SK-N-SH (cell line): ENCODE data around the gene BORCS6. TPM values are rescaled to one million over a fixed set of nuclear protein-coding genes. Genes with fewer than 3 reads are reported as not detected.

Experiments used
- CTCF ChIA-PET: fragments of 300-600, 350-600 bp; formaldehyde crosslinking; extraction: SDS; loops from one replicate; lab custom pipeline; 2021; lab: Yijun Ruan, JAX
- POLR2A ChIA-PET: fragments of 350-600 bp; sonication (Branson Sonifier 250); formaldehyde crosslinking; extraction: SDS; loops from one replicate; lab custom pipeline; 2020; ENCODE audit warnings: antibody characterized with exemption, inconsistent platforms; lab: Yijun Ruan, JAX
- DNase-seq: peaks from one replicate; pipeline ENCODE4 v3.0.0; 2012
- H2AFZ ChIP-seq: fragments of 200-600 bp; sonication (generic); 2 replicates; pipeline ENCODE4 v1.8.1; 2016; ENCODE audit warnings: antibody characterized with exemption, mild to moderate bottlenecking, low read depth
- H3F3A ChIP-seq: fragments of 200-600 bp; sonication (generic); replicated peaks from 2 replicates; pipeline ENCODE3; 2016; ENCODE audit warnings: antibody characterized with exemption, mild to moderate bottlenecking; ENCODE audit not compliant: insufficient read depth
- H3K27ac ChIP-seq, 2 experiments: fragments of 200-500 bp in 1 of 2; fragments of 200-600 bp in 1 of 2; sonication (Bioruptor generic) in 1 of 2; sonication (generic), shearing (Covaris generic) in 1 of 2; 2 replicates each; pipeline versions ENCODE4 v1.5.1 to v1.6.1; 2014 to 2016; ENCODE audit warnings: low read depth in 2 of 2, inconsistent platforms in 1 of 2, low read length in 1 of 2, mild to moderate bottlenecking in 1 of 2, mixed read lengths in 1 of 2
- H3K27me3 ChIP-seq: fragments of 200-600 bp; sonication (generic), shearing (Covaris generic); 2 replicates; pipeline ENCODE4 v1.6.1; 2016; ENCODE audit warnings: mixed run types; ENCODE audit not compliant: insufficient read depth
- H3K36me3 ChIP-seq, 2 experiments: fragments of 200-500 bp in 1 of 2; fragments of 200-600 bp in 1 of 2; sonication (Bioruptor generic) in 1 of 2; sonication (generic) in 1 of 2; replicated peaks in 1 of 2; 2 replicates each; pipeline versions ENCODE3 to v1.5.1; 2014 to 2016; ENCODE audit warnings: low read length in 1 of 2, mild to moderate bottlenecking in 1 of 2; ENCODE audit not compliant: insufficient read depth in 2 of 2, control insufficient read depth in 1 of 2
- H3K4me1 ChIP-seq, 2 experiments: fragments of 200-500 bp in 1 of 2; fragments of 200-600 bp in 1 of 2; sonication (Bioruptor generic) in 1 of 2; sonication (generic), shearing (Covaris generic) in 1 of 2; 2 replicates each; pipeline versions ENCODE4 v1.5.1 to v1.6.1; 2014 to 2016; ENCODE audit warnings: low read depth in 1 of 2, low read length in 1 of 2, mixed run types in 1 of 2; ENCODE audit not compliant: insufficient read depth in 2 of 2, control insufficient read depth in 1 of 2
- H3K4me2 ChIP-seq: fragments of 200-600 bp; sonication (generic), shearing (Covaris generic); 2 replicates; pipeline ENCODE4 v1.6.1; 2017; ENCODE audit warnings: mixed run types
- H3K4me3 ChIP-seq, 2 experiments: fragments of 200-500 bp in 1 of 2; fragments of 200-600 bp in 1 of 2; sonication (Bioruptor generic) in 1 of 2; sonication (generic), shearing (Covaris generic) in 1 of 2; 2 replicates each; pipeline versions ENCODE4 v1.5.1 to v1.8.1; 2014 to 2016; ENCODE audit warnings: low read depth in 2 of 2, inconsistent platforms in 1 of 2, low read length in 1 of 2, mild to moderate bottlenecking in 1 of 2, mixed read lengths in 1 of 2, moderate library complexity in 1 of 2
- H3K79me2 ChIP-seq: fragments of 200-600 bp; sonication (generic); 2 replicates; pipeline ENCODE4 v1.8.1; 2017; ENCODE audit warnings: mild to moderate bottlenecking; ENCODE audit not compliant: insufficient read depth
- H3K9ac ChIP-seq: fragments of 200-600 bp; sonication (generic); 2 replicates; pipeline ENCODE4 v1.6.1; 2017; ENCODE audit warnings: mixed run types
- H3K9me2 ChIP-seq: fragments of 200-600 bp; sonication (generic); 2 replicates; pipeline ENCODE4 v1.6.1; 2017; ENCODE audit warnings: mixed run types
- H3K9me3 ChIP-seq: fragments of 200-600 bp; sonication (generic); 2 replicates; pipeline ENCODE4 v1.6.1; 2017; ENCODE audit warnings: mixed run types, mild to moderate bottlenecking, moderate library complexity
- H4K20me1 ChIP-seq: fragments of 200-600 bp; sonication (generic); 2 replicates; pipeline ENCODE4 v1.6.1; 2017; ENCODE audit warnings: mild to moderate bottlenecking, mixed run types; ENCODE audit not compliant: insufficient read depth
- ELF1 ChIP-seq: IDR thresholded peaks from 2 replicates; pipeline ENCODE4 v1.4.0; 2012
- EP300 ChIP-seq, 2 experiments: IDR thresholded peaks; 2 replicates each; pipeline versions ENCODE4 v1.4.0 to v1.6.1; 2012; ENCODE audit warnings: borderline replicate concordance in 1 of 2, low read depth in 1 of 2, low read length in 1 of 2
- EZH2phosphoT487 ChIP-seq: fragments of 200-600 bp; sonication (generic); IDR thresholded peaks from 2 replicates; pipeline ENCODE4 v1.6.1; 2017; ENCODE audit warnings: low read depth, mixed run types, mild to moderate bottlenecking, antibody characterized with exemption, moderate library complexity, borderline replicate concordance
- FOXM1 ChIP-seq: IDR thresholded peaks from 2 replicates; pipeline ENCODE4 v1.4.0; 2012; ENCODE audit warnings: low read depth, mild to moderate bottlenecking
- GABPA ChIP-seq: IDR thresholded peaks from 2 replicates; pipeline ENCODE4 v1.4.0; 2012; ENCODE audit warnings: low read depth, mild to moderate bottlenecking
- GATA2 ChIP-seq: sonication (generic); formaldehyde crosslinking; IDR thresholded peaks from 2 replicates; pipeline ENCODE4 v1.5.0; 2020; ENCODE audit warnings: mild to moderate bottlenecking, missing genetic modification reagents
- MAX ChIP-seq: IDR thresholded peaks from 2 replicates; pipeline ENCODE4 v1.4.0; 2012; ENCODE audit warnings: low read depth
- MXI1 ChIP-seq: IDR thresholded peaks from 2 replicates; pipeline ENCODE4 v1.6.1; 2012; ENCODE audit warnings: mild to moderate bottlenecking, low read depth, low read length, improper control_type of control experiment
- NRF1 ChIP-seq: IDR thresholded peaks from 2 replicates; pipeline ENCODE4 v1.6.1; 2012; ENCODE audit warnings: low read depth, mild to moderate bottlenecking, low read length
- RCOR1 ChIP-seq: fragments of 150-350 bp; IDR thresholded peaks from 2 replicates; pipeline ENCODE4 v1.6.1; 2017; ENCODE audit warnings: antibody characterized with exemption, low read length
- RXRA ChIP-seq: IDR thresholded peaks from 2 replicates; pipeline ENCODE4 v1.4.0; 2012; ENCODE audit warnings: low read depth, mild to moderate bottlenecking, borderline replicate concordance
- SIN3A ChIP-seq: IDR thresholded peaks from 2 replicates; pipeline ENCODE4 v1.6.1; 2012; ENCODE audit warnings: low read depth, mild to moderate bottlenecking, low read length, moderate library complexity, borderline replicate concordance
- TAF1 ChIP-seq: IDR thresholded peaks from 2 replicates; pipeline ENCODE4 v1.6.1; 2012; ENCODE audit warnings: low read depth, mild to moderate bottlenecking, low read length, moderate library complexity, borderline replicate concordance
- TCF12 ChIP-seq: IDR thresholded peaks from 2 replicates; pipeline ENCODE4 v1.4.0; 2012
- TEAD4 ChIP-seq: IDR thresholded peaks from 2 replicates; pipeline ENCODE4 v1.4.0; 2012; ENCODE audit warnings: mild to moderate bottlenecking, borderline replicate concordance; ENCODE audit not compliant: insufficient read depth
- YY1 ChIP-seq: IDR thresholded peaks from 2 replicates; pipeline ENCODE4 v1.4.0; 2012; ENCODE audit warnings: low read depth, mild to moderate bottlenecking
- WGBS: methylation state at CpG from one replicate; pipeline ENCODE4 v1.1.6; 2017; ENCODE audit warnings: low lambda C conversion rate; 5-methylcytosine and 5-hydroxymethylcytosine counted together
- polyA plus RNA-seq, 3 experiments: library from polyadenylated mRNA; depleted of rRNA; stranded (reverse); fragments of >200 nt; gene quantifications; 2 replicates each; pipeline ENCODE4 v1.2.3, GENCODE V29; 2012
- TF ChIP-seq, protein P1 (sequence below): fragments of 200-600 bp; sonication (generic); IDR thresholded peaks from 2 replicates; pipeline ENCODE4 v1.6.1; 2017; ENCODE audit warnings: antibody characterized with exemption, mild to moderate bottlenecking, moderate library complexity
- TF ChIP-seq, protein P2 (sequence below): IDR thresholded peaks from 2 replicates; pipeline ENCODE4 v1.6.1; 2012; ENCODE audit warnings: mild to moderate bottlenecking, low read depth, low read length, moderate library complexity

BORCS6 gene
- polyA plus RNA-seq, 1 of the 3 experiments (the other 2 are of a cell fraction) = 4.3 TPM

DNA sequence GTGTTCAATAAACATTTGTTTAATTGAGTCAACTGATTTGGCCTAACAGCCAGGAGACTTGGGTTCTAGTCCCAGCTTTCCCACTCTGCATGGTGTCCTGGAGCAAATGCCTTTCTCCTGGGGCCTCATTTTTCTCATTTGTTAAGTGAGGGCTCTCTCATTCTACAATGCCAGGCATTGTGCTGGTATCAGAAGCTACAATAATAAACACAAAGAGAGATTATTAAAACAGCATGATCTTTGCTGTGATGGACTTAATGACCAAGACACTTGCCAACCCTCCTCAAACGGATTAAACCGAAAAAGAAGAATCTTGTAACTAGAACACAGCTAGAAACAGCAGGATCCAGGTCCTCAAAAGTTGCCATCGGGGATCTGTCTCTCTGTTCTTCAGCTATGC is 22.5 kb downstream of the BORCS6 start:
- Histone ChIP-seq H3F3A (peaks cover 30% of the 10 kb centered on the region), H3K79me2 (peaks cover 5% of the 10 kb centered on the region; the same call in 1 of the 2 replicates), H3K9me2 (no peaks in the 10 kb centered on the region), H3K9ac (no peak overlapping the region), H3K27me3 (no peaks in the 10 kb centered on the region), H3K9me3 (no peaks in the 10 kb centered on the region), H4K20me1 (no peaks in the 10 kb centered on the region), H2AFZ (no peak overlapping the region), H3K4me1 (peaks cover 16% of the 10 kb centered on the region in 2 experiments; a peak in 3 of 4 replicates), H3K4me2 (no peak overlapping the region), H3K27ac (no peak overlapping the region), H3K36me3 (no peaks in the 10 kb centered on the region), H3K4me3 (no peak overlapping the region)
- TF ChIP-seq MXI1 (no peak), ELF1 (no peak), GABPA (no peak), YY1 (no peak), NRF1 (no peak), TCF12 (no peak), SIN3A (no peak)
- TF ChIP-seq, protein P1, sequence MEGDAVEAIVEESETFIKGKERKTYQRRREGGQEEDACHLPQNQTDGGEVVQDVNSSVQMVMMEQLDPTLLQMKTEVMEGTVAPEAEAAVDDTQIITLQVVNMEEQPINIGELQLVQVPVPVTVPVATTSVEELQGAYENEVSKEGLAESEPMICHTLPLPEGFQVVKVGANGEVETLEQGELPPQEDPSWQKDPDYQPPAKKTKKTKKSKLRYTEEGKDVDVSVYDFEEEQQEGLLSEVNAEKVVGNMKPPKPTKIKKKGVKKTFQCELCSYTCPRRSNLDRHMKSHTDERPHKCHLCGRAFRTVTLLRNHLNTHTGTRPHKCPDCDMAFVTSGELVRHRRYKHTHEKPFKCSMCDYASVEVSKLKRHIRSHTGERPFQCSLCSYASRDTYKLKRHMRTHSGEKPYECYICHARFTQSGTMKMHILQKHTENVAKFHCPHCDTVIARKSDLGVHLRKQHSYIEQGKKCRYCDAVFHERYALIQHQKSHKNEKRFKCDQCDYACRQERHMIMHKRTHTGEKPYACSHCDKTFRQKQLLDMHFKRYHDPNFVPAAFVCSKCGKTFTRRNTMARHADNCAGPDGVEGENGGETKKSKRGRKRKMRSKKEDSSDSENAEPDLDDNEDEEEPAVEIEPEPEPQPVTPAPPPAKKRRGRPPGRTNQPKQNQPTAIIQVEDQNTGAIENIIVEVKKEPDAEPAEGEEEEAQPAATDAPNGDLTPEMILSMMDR = no peak
- POLR2A ChIA-PET = no interaction called here
- CTCF ChIA-PET = interaction anchor here (1.0 to 1.7 kb wide), 4 partner anchors 10 to 209 kb away, joined by 3 to 4 read pairs (median 3); partner anchors contain the start of gene KRABD2
- 64% methylated on average over 3 of the region's 3 CpGs for WGBS
- no peak for DNase-seq

- CTCF ChIA-PET = interaction anchor here (1.0 to 1.7 kb wide), 3 partner anchors 9 to 74 kb away, joined by 3 to 4 read pairs (median 3); no protein-coding TSS in a partner anchor
- no peaks in the 10 kb centered on the region for H4K20me1 ChIP-seq
- H3K9me2 ChIP-seq = no peaks in the 10 kb centered on the region
- H3K79me2 ChIP-seq = peaks cover 13% of the 10 kb centered on the region
- no peak overlapping the region for H3K9ac ChIP-seq
- POLR2A ChIA-PET = no interaction called here
- H3F3A ChIP-seq = peaks cover 27% of the 10 kb centered on the region
- H3K4me3 ChIP-seq = no peak overlapping the region
- TF ChIP-seq SIN3A (no peak), EZH2phosphoT487 (no peak), RXRA (no peak), RCOR1 (no peak), EP300 (IDR thresholded peaks at IDR 0.05; ENCODE audit: borderline replicate concordance in 1 of 2, low read depth in 1 of 2, low read length in 1 of 2) (no peak), GABPA (no peak), TCF12 (no peak), FOXM1 (no peak), GATA2 (no peak), TEAD4 (no peak), TAF1 (no peak), MAX (no peak)
- TF ChIP-seq, protein P2, sequence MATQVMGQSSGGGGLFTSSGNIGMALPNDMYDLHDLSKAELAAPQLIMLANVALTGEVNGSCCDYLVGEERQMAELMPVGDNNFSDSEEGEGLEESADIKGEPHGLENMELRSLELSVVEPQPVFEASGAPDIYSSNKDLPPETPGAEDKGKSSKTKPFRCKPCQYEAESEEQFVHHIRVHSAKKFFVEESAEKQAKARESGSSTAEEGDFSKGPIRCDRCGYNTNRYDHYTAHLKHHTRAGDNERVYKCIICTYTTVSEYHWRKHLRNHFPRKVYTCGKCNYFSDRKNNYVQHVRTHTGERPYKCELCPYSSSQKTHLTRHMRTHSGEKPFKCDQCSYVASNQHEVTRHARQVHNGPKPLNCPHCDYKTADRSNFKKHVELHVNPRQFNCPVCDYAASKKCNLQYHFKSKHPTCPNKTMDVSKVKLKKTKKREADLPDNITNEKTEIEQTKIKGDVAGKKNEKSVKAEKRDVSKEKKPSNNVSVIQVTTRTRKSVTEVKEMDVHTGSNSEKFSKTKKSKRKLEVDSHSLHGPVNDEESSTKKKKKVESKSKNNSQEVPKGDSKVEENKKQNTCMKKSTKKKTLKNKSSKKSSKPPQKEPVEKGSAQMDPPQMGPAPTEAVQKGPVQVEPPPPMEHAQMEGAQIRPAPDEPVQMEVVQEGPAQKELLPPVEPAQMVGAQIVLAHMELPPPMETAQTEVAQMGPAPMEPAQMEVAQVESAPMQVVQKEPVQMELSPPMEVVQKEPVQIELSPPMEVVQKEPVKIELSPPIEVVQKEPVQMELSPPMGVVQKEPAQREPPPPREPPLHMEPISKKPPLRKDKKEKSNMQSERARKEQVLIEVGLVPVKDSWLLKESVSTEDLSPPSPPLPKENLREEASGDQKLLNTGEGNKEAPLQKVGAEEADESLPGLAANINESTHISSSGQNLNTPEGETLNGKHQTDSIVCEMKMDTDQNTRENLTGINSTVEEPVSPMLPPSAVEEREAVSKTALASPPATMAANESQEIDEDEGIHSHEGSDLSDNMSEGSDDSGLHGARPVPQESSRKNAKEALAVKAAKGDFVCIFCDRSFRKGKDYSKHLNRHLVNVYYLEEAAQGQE = no peak
- H3K4me2 ChIP-seq = no peak overlapping the region
- DNase-seq = no peak
- H3K4me1 ChIP-seq = peaks cover 16 to 19% of the 10 kb centered on the region in 2 experiments; a peak in 3 of 4 replicates
- no peaks in the 10 kb centered on the region for H3K27me3 ChIP-seq
- no peak overlapping the region for H2AFZ ChIP-seq
- H3K36me3 ChIP-seq = no peaks in the 10 kb centered on the region
- peak overlapping the region in 1 of 2 experiments; percentile 72; a peak in 1 of 4 replicates for H3K27ac ChIP-seq
- WGBS = 95% methylated on average over 6 of the region's 6 CpGs
- H3K9me3 ChIP-seq = no peaks in the 10 kb centered on the region
Measured at GRCh38 chr17:8166731-8167130, 23.2 kb downstream of the BORCS6 start.
